Endodermal cell (in vitro differentiated cells): ENCODE results near the gene NAV1. TPM values are rescaled to one million over a fixed set of nuclear protein-coding genes. Genes with fewer than 3 reads are reported as not detected.

ENCODE experiments used
- DNase-seq: peaks from one replicate; pipeline ENCODE4 v3.0.0-alpha.2; 2017
- H3K27ac ChIP-seq: 2 replicates; pipeline ENCODE4 v1.5.1; 2013; ENCODE audit warnings: mild to moderate bottlenecking, low read depth, low read length, moderate library complexity
- H3K27me3 ChIP-seq: 2 replicates; pipeline ENCODE4 v1.6.1; 2013; ENCODE audit warnings: mild to moderate bottlenecking, low read length, moderate library complexity; ENCODE audit not compliant: insufficient read depth, control insufficient read depth, poor library complexity, severe bottlenecking
- H3K36me3 ChIP-seq: 2 replicates; pipeline ENCODE4 v1.7.0; 2013; ENCODE audit warnings: mild to moderate bottlenecking, low read length, moderate library complexity; ENCODE audit not compliant: control insufficient read depth, insufficient read depth
- H3K4me1 ChIP-seq: one replicate; pipeline ENCODE4 v1.7.0; 2013; ENCODE audit warnings: low read length; ENCODE audit not compliant: control insufficient read depth, insufficient read depth
- H3K4me3 ChIP-seq: 2 replicates; pipeline ENCODE4 v1.5.1; 2013; ENCODE audit warnings: mild to moderate bottlenecking, low read length, moderate library complexity
- H3K9ac ChIP-seq: 2 replicates; pipeline ENCODE4 v1.6.1; 2013; ENCODE audit warnings: mild to moderate bottlenecking, low read length, moderate library complexity; ENCODE audit not compliant: poor library complexity, severe bottlenecking; ENCODE audit errors: extremely low read depth
- H3K9me3 ChIP-seq: 2 replicates; pipeline ENCODE4 v1.6.1; 2013; ENCODE audit warnings: mild to moderate bottlenecking, low read length, moderate library complexity; ENCODE audit not compliant: control insufficient read depth
- H3K27ac Mint-ChIP-seq: 2 replicates; pipeline ENCODE4 v1.8.0; 2020; ENCODE audit warnings: mixed read lengths
- H3K27me3 Mint-ChIP-seq: 2 replicates; pipeline ENCODE4 v1.8.0; 2021; ENCODE audit warnings: mild to moderate bottlenecking, mixed read lengths; ENCODE audit not compliant: insufficient read depth
- H3K36me3 Mint-ChIP-seq: 2 replicates; pipeline ENCODE4 v1.8.0; 2020; ENCODE audit warnings: low read depth, mixed read lengths
- H3K4me1 Mint-ChIP-seq: 2 replicates; pipeline ENCODE4 v1.8.0; 2020; ENCODE audit warnings: mixed read lengths
- H3K4me3 Mint-ChIP-seq: 2 replicates; pipeline ENCODE4 v1.8.0; 2020; ENCODE audit warnings: mild to moderate bottlenecking, moderate library complexity, mixed read lengths
- H3K9me3 Mint-ChIP-seq: 2 replicates; pipeline ENCODE4 v1.8.0; 2020; ENCODE audit warnings: mild to moderate bottlenecking, mixed read lengths
- CTCF ChIP-seq: fragments of 200-600 bp; sonication (generic); conservative IDR thresholded peaks from 2 replicates; pipeline ENCODE4 v1.5.0; 2021; ENCODE audit warnings: antibody characterized with exemption, mild to moderate bottlenecking
- WGBS, 2 experiments: methylation state at CpG; one replicate each; pipeline versions ENCODE4 v1.1.5 to v1.1.7; 2013; ENCODE audit warnings: missing lambda C conversion rate in 2 of 2, mixed read lengths in 1 of 2; ENCODE audit not compliant: insufficient coverage in 1 of 2, insufficient read length in 1 of 2; 5-methylcytosine and 5-hydroxymethylcytosine counted together
- total RNA-seq, 2 donors: library from RNA; stranded (reverse); fragmentation: NEBNext Ultra II Directional in 1 of 2; extraction: Animal tissue kit (Norgen Biotek cat#: 25700) in 1 of 2; gene quantifications; 2 replicates in 1 of 2; 3 replicates in 1 of 2; pipeline ENCODE4 v1.2.1, GENCODE V29; 2021

NAV1 gene
- total RNA-seq, 2 donors from 2014 or later, result 42.2 to 62.5 TPM

- Histone ChIP-seq H3K27me3 (no peaks in the 10 kb centered on the region), H3K4me1 (peaks cover 25% of the 10 kb centered on the region), H3K27ac (no peak overlapping the region), H3K9ac (no peak overlapping the region), H3K36me3 (no peaks in the 10 kb centered on the region), H3K4me3 (no peak overlapping the region), H3K9me3 (no peaks in the 10 kb centered on the region)
- TF ChIP-seq CTCF, result no peak
- no peaks in the 10 kb centered on the region for H3K9me3 Mint-ChIP-seq
- peaks cover 33% of the 10 kb centered on the region for H3K4me1 Mint-ChIP-seq
- WGBS, 2 experiments, result 95 to 100% methylated on average over 1 of the region's 2 CpGs
- H3K4me3 Mint-ChIP-seq, result no peak overlapping the region
- no peaks in the 10 kb centered on the region for H3K27me3 Mint-ChIP-seq
- no peak overlapping the region for H3K27ac Mint-ChIP-seq
- DNase-seq, result no peak
- no peaks in the 10 kb centered on the region for H3K36me3 Mint-ChIP-seq
Observed at GRCh38 chr1:201516511-201517127, 22.3 kb upstream of the NAV1 start.

- H3K27me3 Mint-ChIP-seq, result no peaks in the 10 kb centered on the region
- Histone ChIP-seq H3K9me3 (no peaks in the 10 kb centered on the region), H3K36me3 (no peaks in the 10 kb centered on the region), H3K4me3 (no peak overlapping the region), H3K27me3 (no peaks in the 10 kb centered on the region), H3K9ac (no peak overlapping the region), H3K27ac (no peak overlapping the region), H3K4me1 (peaks cover 21% of the 10 kb centered on the region)
- no peak overlapping the region for H3K27ac Mint-ChIP-seq
- 88 to 93% methylated on average over 6 to 7 of the region's 7 CpGs for WGBS, 2 experiments
- no peak for DNase-seq
- peaks cover 25% of the 10 kb centered on the region for H3K4me1 Mint-ChIP-seq
- no peaks in the 10 kb centered on the region for H3K9me3 Mint-ChIP-seq
- H3K4me3 Mint-ChIP-seq, result no peak overlapping the region
- H3K36me3 Mint-ChIP-seq, result no peaks in the 10 kb centered on the region
- TF ChIP-seq CTCF, result no peak
Observed at GRCh38 chr1:201517631-201518030, 21.3 kb upstream of the NAV1 start.

- no peak for DNase-seq
- H3K9me3 ChIP-seq, result no peaks in the 10 kb centered on the region
- peaks cover 25% of the 10 kb centered on the region for H3K4me1 Mint-ChIP-seq
- no peak overlapping the region for H3K4me3 Mint-ChIP-seq
- TF ChIP-seq CTCF, result no peak
- H3K9ac ChIP-seq, result no peak overlapping the region
- H3K4me1 ChIP-seq, result peaks cover 21% of the 10 kb centered on the region
- WGBS, 2 experiments, result 97 to 100% methylated on average over 2 to 5 of the region's 5 CpGs
- no peak overlapping the region for H3K4me3 ChIP-seq
- H3K36me3 Mint-ChIP-seq, result no peaks in the 10 kb centered on the region
- no peak overlapping the region for H3K27ac ChIP-seq
- H3K27ac Mint-ChIP-seq, result no peak overlapping the region
- no peaks in the 10 kb centered on the region for H3K27me3 ChIP-seq
- no peaks in the 10 kb centered on the region for H3K9me3 Mint-ChIP-seq
- no peaks in the 10 kb centered on the region for H3K36me3 ChIP-seq
- H3K27me3 Mint-ChIP-seq, result no peaks in the 10 kb centered on the region
Observed at GRCh38 chr1:201518071-201518470, 20.9 kb upstream of the NAV1 start.
